Osteoblast (primary cell): ENCODE data around the gene C6orf47. TPM values are rescaled to one million over a fixed set of nuclear protein-coding genes. Genes with fewer than 3 reads are reported as not detected.

Source experiments
- DNase-seq: peaks from one replicate; pipeline ENCODE4 v3.0.0; 2011; ENCODE audit warnings: low spot score, mixed read lengths; ENCODE audit not compliant: insufficient read length; ENCODE audit errors: missing footprints
- H2AFZ ChIP-seq: 2 replicates; pipeline ENCODE4 v1.6.0; 2011; ENCODE audit warnings: mild to moderate bottlenecking, low read length
- H3K27ac ChIP-seq: 2 replicates; pipeline ENCODE4 v1.5.1; 2011; ENCODE audit warnings: mild to moderate bottlenecking, low read depth, low read length, moderate library complexity
- H3K27me3 ChIP-seq: 2 replicates; pipeline ENCODE4 v1.6.0; 2012; ENCODE audit warnings: mild to moderate bottlenecking, control low read depth, inconsistent platforms, low read length, moderate library complexity; ENCODE audit not compliant: insufficient read depth
- H3K36me3 ChIP-seq: 2 replicates; pipeline ENCODE4 v1.5.1; 2011; ENCODE audit warnings: mild to moderate bottlenecking, low read length, control low read depth, moderate library complexity; ENCODE audit not compliant: insufficient read depth
- H3K4me1 ChIP-seq: 2 replicates; pipeline ENCODE4 v1.5.1; 2011; ENCODE audit warnings: mild to moderate bottlenecking, low read length, control low read depth, moderate library complexity; ENCODE audit not compliant: insufficient read depth
- H3K4me2 ChIP-seq: 2 replicates; pipeline ENCODE4 v1.6.0; 2011; ENCODE audit warnings: mild to moderate bottlenecking, low read length; ENCODE audit not compliant: insufficient read depth
- H3K4me3 ChIP-seq: fragments of 200-600 bp; sonication (generic); 3 replicates; pipeline ENCODE4 v1.5.1; 2012; ENCODE audit warnings: mild to moderate bottlenecking, low read length, inconsistent platforms; ENCODE audit not compliant: insufficient read depth
- H3K79me2 ChIP-seq: 2 replicates; pipeline ENCODE4 v1.6.0; 2012; ENCODE audit warnings: mild to moderate bottlenecking, low read length, control low read depth, inconsistent platforms; ENCODE audit not compliant: insufficient read depth
- H3K9me3 ChIP-seq: 2 replicates; pipeline ENCODE4 v1.5.1; 2011; ENCODE audit warnings: low read depth, low read length, control low read depth
- H4K20me1 ChIP-seq: 2 replicates; pipeline ENCODE4 v1.6.0; 2012; ENCODE audit warnings: mild to moderate bottlenecking, low read length, control low read depth; ENCODE audit not compliant: insufficient read depth
- total RNA-seq: library from RNA; depleted of rRNA; stranded (reverse); fragments of >200 nt; gene quantifications from 2 replicates; pipeline ENCODE4 v1.2.3, GENCODE V29; 2012
- TF ChIP-seq, protein P1 (sequence below): IDR thresholded peaks from 2 replicates; pipeline ENCODE4 v1.5.1; 2011; ENCODE audit warnings: mild to moderate bottlenecking, low read depth, low read length, moderate library complexity; ENCODE audit errors: extremely low read depth

Gene C6orf47
- total RNA-seq, 1 donor, result 21.7 TPM

DNA sequence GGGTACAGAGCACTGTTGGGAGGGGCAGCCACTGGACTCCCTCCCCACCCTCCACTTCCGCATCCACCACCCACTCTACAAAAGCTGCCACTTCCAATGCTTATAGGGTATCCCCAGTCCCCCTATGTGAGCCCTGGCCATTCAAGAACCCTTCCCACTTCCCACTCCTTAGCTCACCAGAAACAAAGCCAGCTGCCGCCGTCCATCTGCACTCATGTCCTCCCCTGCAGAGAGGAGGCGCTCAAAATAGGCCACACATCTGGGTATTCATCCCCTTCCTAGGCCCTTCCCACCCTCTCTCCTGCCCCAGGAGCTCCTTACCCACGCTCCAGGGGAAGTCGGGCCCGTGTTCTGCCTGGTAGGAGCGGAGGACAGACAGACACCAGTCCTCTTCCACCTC lies 26.7 kb upstream of the C6orf47 start:
- H3K9me3 ChIP-seq, result no peaks in the 10 kb centered on the region
- peaks cover 60% of the 10 kb centered on the region for H3K36me3 ChIP-seq
- H3K4me2 ChIP-seq, result no peak overlapping the region
- H3K27ac ChIP-seq, result no peak overlapping the region
- H4K20me1 ChIP-seq, result peaks cover 5% of the 10 kb centered on the region
- no peak overlapping the region for H3K4me3 ChIP-seq
- TF ChIP-seq, protein P1, sequence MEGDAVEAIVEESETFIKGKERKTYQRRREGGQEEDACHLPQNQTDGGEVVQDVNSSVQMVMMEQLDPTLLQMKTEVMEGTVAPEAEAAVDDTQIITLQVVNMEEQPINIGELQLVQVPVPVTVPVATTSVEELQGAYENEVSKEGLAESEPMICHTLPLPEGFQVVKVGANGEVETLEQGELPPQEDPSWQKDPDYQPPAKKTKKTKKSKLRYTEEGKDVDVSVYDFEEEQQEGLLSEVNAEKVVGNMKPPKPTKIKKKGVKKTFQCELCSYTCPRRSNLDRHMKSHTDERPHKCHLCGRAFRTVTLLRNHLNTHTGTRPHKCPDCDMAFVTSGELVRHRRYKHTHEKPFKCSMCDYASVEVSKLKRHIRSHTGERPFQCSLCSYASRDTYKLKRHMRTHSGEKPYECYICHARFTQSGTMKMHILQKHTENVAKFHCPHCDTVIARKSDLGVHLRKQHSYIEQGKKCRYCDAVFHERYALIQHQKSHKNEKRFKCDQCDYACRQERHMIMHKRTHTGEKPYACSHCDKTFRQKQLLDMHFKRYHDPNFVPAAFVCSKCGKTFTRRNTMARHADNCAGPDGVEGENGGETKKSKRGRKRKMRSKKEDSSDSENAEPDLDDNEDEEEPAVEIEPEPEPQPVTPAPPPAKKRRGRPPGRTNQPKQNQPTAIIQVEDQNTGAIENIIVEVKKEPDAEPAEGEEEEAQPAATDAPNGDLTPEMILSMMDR, result no peak
- no peak for DNase-seq
- H3K4me1 ChIP-seq, result no peaks in the 10 kb centered on the region
- H2AFZ ChIP-seq, result no peak overlapping the region
- no peaks in the 10 kb centered on the region for H3K79me2 ChIP-seq
- H3K27me3 ChIP-seq, result no peaks in the 10 kb centered on the region

DNA sequence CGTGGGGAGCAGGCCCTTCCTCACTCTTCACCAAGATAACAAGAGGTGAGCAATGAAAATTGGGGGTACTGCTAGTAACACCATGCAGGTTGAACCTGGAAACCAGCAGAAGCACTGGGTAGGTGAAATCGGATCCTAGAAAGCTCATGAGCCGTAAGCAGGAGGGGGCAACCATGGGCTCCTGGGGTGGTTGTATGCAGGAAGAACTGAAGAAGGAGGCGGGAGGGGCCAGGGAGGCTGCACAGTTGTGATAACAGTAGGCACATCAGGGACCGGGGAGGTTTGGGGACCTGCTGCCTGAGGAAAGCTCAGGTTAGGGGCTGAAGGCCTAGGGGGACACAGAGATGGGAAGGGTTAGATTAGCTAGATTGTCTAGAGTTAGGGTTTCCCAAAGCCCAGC lies 25.9 kb upstream of the C6orf47 start:
- Histone ChIP-seq H3K4me1 (peaks cover 2% of the 10 kb centered on the region), H3K4me3 (no peak overlapping the region), H3K9me3 (no peaks in the 10 kb centered on the region), H4K20me1 (peaks cover 5% of the 10 kb centered on the region), H3K27ac (no peak overlapping the region), H2AFZ (no peak overlapping the region), H3K4me2 (no peak overlapping the region), H3K79me2 (no peaks in the 10 kb centered on the region), H3K36me3 (peaks cover 53% of the 10 kb centered on the region), H3K27me3 (no peaks in the 10 kb centered on the region)
- DNase-seq, result no peak
- TF ChIP-seq, protein P1, result no peak

DNA sequence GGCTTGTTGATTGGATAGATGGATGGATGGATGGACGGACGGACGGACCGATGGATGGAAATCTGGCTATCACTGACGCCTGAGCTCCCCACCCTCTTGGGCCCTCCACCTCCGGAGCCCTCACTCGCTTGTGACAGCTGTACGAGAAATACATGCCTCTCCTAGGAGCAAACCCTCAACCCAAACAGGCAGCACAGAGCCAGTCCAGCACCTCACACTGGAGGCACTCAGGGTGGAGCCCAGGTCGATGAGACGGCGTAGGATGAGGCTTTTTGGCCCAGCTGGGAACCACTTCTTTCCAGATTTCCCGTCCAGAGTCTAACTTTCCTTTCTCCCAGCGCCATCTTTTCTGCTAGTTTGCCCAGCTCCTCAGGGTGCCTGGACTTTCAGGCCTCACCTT lies 23.0 kb upstream of the C6orf47 start:
- no peak overlapping the region for H2AFZ ChIP-seq
- no peaks in the 10 kb centered on the region for H3K79me2 ChIP-seq
- peaks cover 26% of the 10 kb centered on the region for H3K36me3 ChIP-seq
- H3K4me3 ChIP-seq, result no peak overlapping the region
- no peak overlapping the region for H3K27ac ChIP-seq
- H3K4me2 ChIP-seq, result no peak overlapping the region
- H3K4me1 ChIP-seq, result peaks cover 15% of the 10 kb centered on the region
- no peaks in the 10 kb centered on the region for H3K9me3 ChIP-seq
- no peak for DNase-seq
- no peaks in the 10 kb centered on the region for H3K27me3 ChIP-seq
- H4K20me1 ChIP-seq, result no peaks in the 10 kb centered on the region
- TF ChIP-seq, protein P1, result no peak

DNA sequence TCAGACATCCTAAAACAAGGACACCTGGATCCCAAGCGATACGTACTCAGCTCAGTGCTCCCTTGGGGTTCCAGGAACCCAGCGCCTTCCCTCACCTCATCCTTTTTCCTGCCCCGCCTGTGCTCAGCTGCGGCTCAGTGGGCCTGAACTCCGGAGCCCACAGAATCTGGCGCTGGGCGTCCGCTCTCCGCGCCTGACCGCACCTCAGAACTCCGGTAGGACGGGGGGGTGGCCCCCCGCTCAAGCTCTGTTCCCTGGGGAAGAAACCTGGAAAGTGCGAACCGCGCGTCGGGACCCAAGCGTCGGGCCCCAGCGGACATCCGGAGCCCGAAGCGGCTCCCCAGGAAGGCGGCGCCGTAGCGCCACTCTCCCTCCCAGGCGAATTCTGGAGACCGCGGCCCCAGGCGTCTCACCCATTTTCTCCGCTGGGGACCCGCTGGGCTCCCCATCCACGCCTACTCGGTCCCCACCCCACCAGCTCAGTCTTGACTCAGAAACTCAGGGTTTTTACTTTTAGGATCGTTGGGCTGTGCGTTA lies 20.6 kb upstream of the C6orf47 start:
- H3K27ac ChIP-seq, result peak overlapping the region; percentile 47
- H3K4me3 ChIP-seq, result peak overlapping the region; percentile 71
- H3K4me1 ChIP-seq, result peaks cover 15% of the 10 kb centered on the region
- H3K9me3 ChIP-seq, result no peaks in the 10 kb centered on the region
- no peaks in the 10 kb centered on the region for H3K27me3 ChIP-seq
- H3K4me2 ChIP-seq, result peak overlapping the region; percentile 94
- DNase-seq, result peak; percentile 94
- H3K79me2 ChIP-seq, result no peaks in the 10 kb centered on the region
- H2AFZ ChIP-seq, result peak overlapping the region; percentile 76
- TF ChIP-seq, protein P1, result no peak
- H3K36me3 ChIP-seq, result peaks cover 4% of the 10 kb centered on the region
- H4K20me1 ChIP-seq, result no peaks in the 10 kb centered on the region
